ENCODE results near the gene SIGMAR1.

The SIGMAR1 gene

GRCh38 chr9:34585946-34586669 lies 51.5 kb downstream of the SIGMAR1 start:
- TF ChIP-seq CTCF (IDR thresholded peaks at IDR 0.05; ENCODE audit: borderline replicate concordance, insufficient read depth, low read depth, low read length): no peak
- H3K4me3 ChIP-seq (ENCODE audit: low read depth, low read length): no peak overlapping the region

GRCh38 chr9:34584970-34585369 lies 52.6 kb downstream of the SIGMAR1 start:
- no peak overlapping the region for H3K4me3 ChIP-seq (ENCODE audit: low read depth, low read length)
- no peak for TF ChIP-seq CTCF (IDR thresholded peaks at IDR 0.05; ENCODE audit: borderline replicate concordance, insufficient read depth, low read depth, low read length)

Data from GM12875 (cell line).